Stomach (tissue), 4 donors: ENCODE data around the gene SPTBN5.

ENCODE experiments used
- EP300 ChIP-seq: sonication (generic); formaldehyde crosslinking; IDR thresholded peaks from one replicate; pipeline ENCODE4 v1.6.1; 2017; ENCODE audit warnings: antibody characterized with exemption
- POLR2A ChIP-seq, 4 donors: fragments of 450-650 bp; IDR thresholded peaks; one replicate each; pipeline ENCODE4 v1.6.1; 2016; ENCODE audit warnings: antibody characterized with exemption in 4 of 4, control low read depth in 2 of 4, mild to moderate bottlenecking in 1 of 4, moderate library complexity in 1 of 4
- POLR2AphosphoS5 ChIP-seq, 3 donors: sonication (generic); formaldehyde crosslinking; IDR thresholded peaks; one replicate each; pipeline ENCODE4 v1.6.1; 2016; ENCODE audit warnings: antibody characterized with exemption in 3 of 3
- TF ChIP-seq, protein P1 (sequence below), 7 experiments: fragments of 450-650 bp in 4 of 7; fragments of 200-600 bp in 3 of 7; sonication (generic) in 3 of 7; IDR thresholded peaks; one replicate each; pipeline ENCODE4 v1.5.1; 2016 to 2019; ENCODE audit warnings: antibody characterized with exemption in 7 of 7, control low read depth in 2 of 7, mild to moderate bottlenecking in 1 of 7

GRCh38 chr15:41890050-41890690 lies 3.7 kb downstream of the SPTBN5 start:
- TF ChIP-seq, protein P1, sequence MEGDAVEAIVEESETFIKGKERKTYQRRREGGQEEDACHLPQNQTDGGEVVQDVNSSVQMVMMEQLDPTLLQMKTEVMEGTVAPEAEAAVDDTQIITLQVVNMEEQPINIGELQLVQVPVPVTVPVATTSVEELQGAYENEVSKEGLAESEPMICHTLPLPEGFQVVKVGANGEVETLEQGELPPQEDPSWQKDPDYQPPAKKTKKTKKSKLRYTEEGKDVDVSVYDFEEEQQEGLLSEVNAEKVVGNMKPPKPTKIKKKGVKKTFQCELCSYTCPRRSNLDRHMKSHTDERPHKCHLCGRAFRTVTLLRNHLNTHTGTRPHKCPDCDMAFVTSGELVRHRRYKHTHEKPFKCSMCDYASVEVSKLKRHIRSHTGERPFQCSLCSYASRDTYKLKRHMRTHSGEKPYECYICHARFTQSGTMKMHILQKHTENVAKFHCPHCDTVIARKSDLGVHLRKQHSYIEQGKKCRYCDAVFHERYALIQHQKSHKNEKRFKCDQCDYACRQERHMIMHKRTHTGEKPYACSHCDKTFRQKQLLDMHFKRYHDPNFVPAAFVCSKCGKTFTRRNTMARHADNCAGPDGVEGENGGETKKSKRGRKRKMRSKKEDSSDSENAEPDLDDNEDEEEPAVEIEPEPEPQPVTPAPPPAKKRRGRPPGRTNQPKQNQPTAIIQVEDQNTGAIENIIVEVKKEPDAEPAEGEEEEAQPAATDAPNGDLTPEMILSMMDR (IDR thresholded peaks at IDR 0.05) = no peak
- TF ChIP-seq EP300 (no peak), POLR2A (IDR thresholded peaks at IDR 0.05) (no peak), POLR2AphosphoS5 (IDR thresholded peaks at IDR 0.05) (no peak)
